Ascending aorta (tissue), 2 donors: ENCODE data around the gene GRK2. TPM values are rescaled to one million over a fixed set of nuclear protein-coding genes. Genes with fewer than 3 reads are reported as not detected.

ENCODE experiments used
- DNase-seq, 2 donors: peaks; one replicate each; pipeline ENCODE4 v3.0.0-alpha.2; 2019; ENCODE audit warnings: low spot score in 2 of 2
- H3K27ac ChIP-seq, 2 donors: fragments of 200-600 bp; sonication (generic); one replicate each; pipeline ENCODE4 v1.5.1; 2016 to 2017; ENCODE audit warnings: mild to moderate bottlenecking in 1 of 2
- H3K27me3 ChIP-seq: fragments of 200-600 bp; sonication (generic); one replicate; pipeline ENCODE4 v1.5.1; 2017
- H3K36me3 ChIP-seq, 2 donors: fragments of 200-600 bp; sonication (generic); one replicate each; pipeline ENCODE4 v1.5.1; 2016
- H3K4me1 ChIP-seq, 2 donors: fragments of 200-600 bp; sonication (generic); one replicate each; pipeline ENCODE4 v1.5.1; 2016 to 2017; ENCODE audit warnings: mild to moderate bottlenecking in 1 of 2
- H3K4me3 ChIP-seq, 2 donors: fragments of 200-600 bp; sonication (generic); one replicate each; pipeline ENCODE4 v1.5.1; 2016 to 2017; ENCODE audit warnings: mild to moderate bottlenecking in 1 of 2
- H3K9me3 ChIP-seq, 2 donors: fragments of 200-600 bp; sonication (generic); one replicate each; pipeline ENCODE4 v1.5.1; 2016
- CTCF ChIP-seq, 3 experiments: fragments of 200-600 bp in 2 of 3; fragments of 450-650 bp in 1 of 3; sonication (generic) in 2 of 3; IDR thresholded peaks; one replicate each; pipeline ENCODE4 v1.5.1; 2016 to 2019; ENCODE audit warnings: antibody characterized with exemption in 3 of 3, mild to moderate bottlenecking in 1 of 3, moderate library complexity in 1 of 3
- intact Hi-C: fragments of 100-400 bp; cut with DNase I; formaldehyde crosslinking; loops from one replicate; pipeline ENCODE4 v1.15.1; 2023
- total RNA-seq: library from RNA; depleted of rRNA; stranded (reverse); fragments of >200 nt; gene quantifications from one replicate; pipeline ENCODE4 v1.1.0, GENCODE V29; 2016

Gene GRK2
- total RNA-seq, 1 donor from 2014 or later = 65.3 TPM

GRCh38 chr11:67261946-67262681 lies 4.2 kb upstream of the GRK2 start:
- Histone ChIP-seq H3K4me1 (peaks cover 7 to 12% of the 10 kb centered on the region in 2 donors), H3K9me3 (no peaks in the 10 kb centered on the region), H3K27me3 (no peaks in the 10 kb centered on the region), H3K4me3 (peak overlapping the region; percentile 20 to 60), H3K36me3 (peaks cover under 1 to 3% of the 10 kb centered on the region in 2 donors), H3K27ac (peak overlapping the region in 1 of 2 donors; percentile 39)
- peak in 1 of 3 experiments; percentile 4 for TF ChIP-seq CTCF (IDR thresholded peaks at IDR 0.05)
- intact Hi-C loops = loop anchor here (1.0 kb wide), 1 partner anchor 55 kb away; no protein-coding TSS in a partner anchor
- peak in 1 of 2 donors; percentile 8 for DNase-seq

- peak; percentile 44 to 92 for DNase-seq
- H3K9me3 ChIP-seq = no peaks in the 10 kb centered on the region
- H3K27me3 ChIP-seq = no peaks in the 10 kb centered on the region
- peaks cover 13 to 20% of the 10 kb centered on the region in 2 donors for H3K4me1 ChIP-seq
- peak overlapping the region; percentile 27 to 39 for H3K27ac ChIP-seq
- H3K36me3 ChIP-seq = no peaks in the 10 kb centered on the region
- TF ChIP-seq CTCF (IDR thresholded peaks at IDR 0.05) = peak; percentile 80 to 92 (median 83)
- peak overlapping the region in 1 of 2 donors; percentile 21 for H3K4me3 ChIP-seq
- intact Hi-C loops = loop anchor here (1.0 kb wide), 2 partner anchors 40 to 54 kb away; partner anchors contain the start of gene SSH3
Observed at GRCh38 chr11:67262731-67263675, 3.3 kb upstream of the GRK2 start.

GRCh38 chr11:67264260-67264659 lies 2.0 kb upstream of the GRK2 start:
- Histone ChIP-seq H3K4me1 (peaks cover 24 to 26% of the 10 kb centered on the region in 2 donors), H3K36me3 (no peaks in the 10 kb centered on the region), H3K27me3 (no peaks in the 10 kb centered on the region), H3K4me3 (no peak overlapping the region), H3K27ac (no peak overlapping the region), H3K9me3 (no peaks in the 10 kb centered on the region)
- DNase-seq = no peak
- TF ChIP-seq CTCF (IDR thresholded peaks at IDR 0.05) = no peak
- intact Hi-C loops = loop anchor here (2.0 kb wide), 1 partner anchor 119 kb away; no protein-coding TSS in a partner anchor

- H3K27me3 ChIP-seq = no peaks in the 10 kb centered on the region
- no peaks in the 10 kb centered on the region for H3K9me3 ChIP-seq
- no peak overlapping the region for H3K4me3 ChIP-seq
- no peak for TF ChIP-seq CTCF (IDR thresholded peaks at IDR 0.05)
- H3K27ac ChIP-seq = peak overlapping the region; percentile 73 to 80
- H3K4me1 ChIP-seq = peaks cover 32 to 34% of the 10 kb centered on the region in 2 donors
- no peaks in the 10 kb centered on the region for H3K36me3 ChIP-seq
- peak in 1 of 2 donors; percentile 57 for DNase-seq
- intact Hi-C loops = loop anchor here (2.0 to 5.0 kb wide), 2 partner anchors 118 to 242 kb away; partner anchors contain the start of genes CDK2AP2 and PITPNM1
Observed at GRCh38 chr11:67264877-67265632, 1.2 kb upstream of the GRK2 start.
